NCI-H1694 (cell line): ENCODE data around the gene DCAKD.

Experiments
- DNase-seq: peaks from one replicate; lab custom pipeline; 2025; lab: John Stamatoyannopoulos, UW

DCAKD gene

GRCh38 chr17:45004388-45004787 lies 47.0 kb downstream of the DCAKD start:
- DNase-seq = no peak

DNA sequence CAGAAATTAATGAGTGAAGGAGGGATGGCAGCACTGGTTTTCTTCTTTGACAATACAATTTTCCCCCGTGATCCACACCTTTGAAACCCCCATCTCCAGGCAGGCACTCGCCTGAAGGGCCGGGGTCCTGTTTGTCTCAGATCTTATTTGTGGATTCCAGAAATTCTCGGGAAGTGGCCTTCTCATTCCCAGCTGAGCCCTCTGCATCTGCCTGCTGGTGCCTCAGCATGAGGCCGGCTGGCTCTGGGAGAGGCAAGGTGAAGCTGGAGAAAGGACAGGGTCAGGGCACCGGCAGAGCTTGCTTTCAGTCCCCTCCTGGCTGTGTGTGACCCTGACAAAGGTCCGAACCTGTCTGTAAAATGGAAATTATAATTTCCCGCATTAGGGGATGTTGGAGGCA lies 47.6 kb downstream of the DCAKD start:
- DNase-seq = no peak

- DNase-seq = no peak
Observed at GRCh38 chr17:45001310-45001709, 50.1 kb downstream of the DCAKD start.

DNA sequence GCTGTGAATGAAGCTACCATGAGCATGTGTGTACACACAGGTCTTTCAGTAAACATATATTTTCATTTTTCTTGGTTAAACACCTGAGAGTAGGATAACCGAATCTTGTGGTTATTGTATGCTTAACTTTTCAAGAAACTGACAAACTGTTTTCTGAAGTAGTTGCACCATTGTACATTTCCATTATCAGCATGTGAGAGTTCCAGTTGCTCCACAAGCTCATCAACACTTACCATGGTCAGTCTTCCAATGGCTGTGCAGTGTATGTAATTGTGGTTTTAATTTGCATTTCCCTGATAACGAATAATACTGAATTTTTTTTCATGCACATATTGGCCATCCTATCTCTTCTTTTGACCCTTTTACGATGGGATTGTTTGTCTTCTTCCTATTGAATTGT lies 52.0 kb downstream of the DCAKD start:
- no peak for DNase-seq

DNA sequence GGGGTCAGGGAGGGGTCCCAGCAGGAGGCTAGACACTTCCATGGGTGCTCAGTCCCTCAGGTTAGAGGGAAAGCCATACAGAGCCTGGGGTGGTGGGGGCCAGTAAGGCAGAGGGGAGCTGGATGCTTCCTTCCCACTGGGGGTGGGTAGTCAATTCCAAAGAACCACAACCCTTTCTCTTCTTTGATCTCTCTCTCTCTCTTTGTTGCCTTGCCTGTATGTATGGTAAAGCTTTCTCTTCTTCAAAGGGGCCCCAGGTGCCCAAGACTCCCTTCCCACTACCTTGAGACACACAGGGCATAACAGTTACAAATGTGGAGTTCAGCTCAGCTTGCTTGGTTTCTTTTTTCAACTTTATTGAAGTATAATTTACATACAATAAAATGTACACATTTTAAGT lies 52.8 kb downstream of the DCAKD start:
- DNase-seq = no peak

GRCh38 chr17:44997733-44998520 lies 53.5 kb downstream of the DCAKD start:
- peak; percentile 26 for DNase-seq

DNA sequence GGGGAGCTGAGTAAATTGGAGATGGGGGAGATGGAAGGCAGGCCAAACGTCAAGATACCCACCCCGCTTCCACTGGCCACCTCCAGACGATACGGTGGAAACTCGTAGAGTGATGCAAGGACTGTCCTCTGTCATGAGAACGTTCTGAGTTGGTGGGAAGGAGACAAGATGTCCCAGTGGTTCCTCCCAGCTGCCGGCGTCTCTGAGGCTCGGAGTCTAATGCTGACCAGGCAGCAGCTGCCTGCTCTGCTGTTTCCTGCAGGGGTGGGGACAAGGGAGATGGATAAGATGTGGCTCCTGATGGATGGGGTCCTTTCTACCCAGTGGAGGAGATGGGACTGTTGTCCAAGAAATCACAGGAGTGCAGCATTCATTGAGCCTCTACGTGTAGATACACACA lies 55.1 kb downstream of the DCAKD start:
- no peak for DNase-seq

DNA sequence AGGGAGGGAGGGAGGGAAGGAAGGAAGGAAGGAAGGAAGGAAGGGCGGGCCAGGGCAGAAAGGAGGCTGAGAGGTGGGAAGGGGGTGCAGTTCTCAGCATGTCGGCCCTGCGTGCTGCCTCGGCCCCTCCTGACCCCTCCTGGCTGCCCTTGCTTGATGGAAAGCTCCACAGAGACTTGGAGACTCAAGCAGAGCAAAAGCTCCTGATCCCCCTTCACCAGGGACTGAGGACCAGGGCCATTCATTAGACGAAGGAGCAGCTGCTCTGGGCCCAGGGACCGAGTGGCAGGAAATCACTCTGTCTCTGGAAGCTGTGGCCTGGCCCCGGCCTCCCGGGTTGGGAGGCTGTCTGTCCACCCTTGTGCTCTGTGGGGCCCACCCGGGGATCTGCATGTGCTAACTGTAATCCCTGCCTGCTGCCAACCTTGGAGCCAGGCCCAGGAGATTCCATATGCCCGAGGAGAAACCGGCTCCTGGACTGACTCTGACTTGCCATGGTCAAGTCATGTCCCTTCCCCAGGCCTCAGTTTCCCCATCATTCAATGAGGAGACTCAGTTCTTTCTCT lies 55.9 kb downstream of the DCAKD start:
- no peak for DNase-seq

DNA sequence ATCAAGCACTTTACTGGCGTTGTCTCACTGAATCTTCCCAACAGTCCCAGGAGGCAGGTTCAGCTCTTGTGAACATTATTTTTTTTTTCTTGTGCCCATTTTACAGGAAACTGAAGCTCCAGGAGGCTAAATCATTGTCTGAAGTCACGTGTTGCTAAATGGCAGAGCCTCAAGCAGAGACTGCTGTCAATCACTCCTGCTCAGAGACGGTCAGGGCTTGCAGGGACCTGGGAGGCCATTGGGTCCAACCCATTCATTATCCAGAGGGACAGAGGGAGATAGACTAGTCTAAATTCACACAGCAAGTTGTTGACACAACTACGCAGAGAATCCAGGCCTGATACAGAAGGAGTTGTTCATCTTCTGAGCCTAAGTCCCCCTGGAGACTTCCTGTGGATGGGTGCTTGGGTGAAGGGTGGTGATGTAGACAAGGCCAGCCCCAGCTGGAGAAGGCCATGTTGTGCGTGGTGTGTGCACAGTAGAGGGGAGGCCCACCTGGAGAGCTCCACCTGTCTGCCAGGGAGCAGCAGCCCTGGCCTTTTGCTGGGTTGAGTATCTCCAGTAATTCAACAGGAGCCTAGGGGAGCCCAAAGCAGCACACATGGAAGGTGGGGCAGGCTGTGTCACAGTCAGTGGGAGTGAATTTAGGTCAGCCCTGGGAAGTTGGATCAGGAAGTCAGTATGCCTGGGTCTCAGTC lies 59.0 kb downstream of the DCAKD start:
- no peak for DNase-seq

- peak; percentile 77 for DNase-seq
Observed at GRCh38 chr17:44990994-44991393, 60.4 kb downstream of the DCAKD start.

DNA sequence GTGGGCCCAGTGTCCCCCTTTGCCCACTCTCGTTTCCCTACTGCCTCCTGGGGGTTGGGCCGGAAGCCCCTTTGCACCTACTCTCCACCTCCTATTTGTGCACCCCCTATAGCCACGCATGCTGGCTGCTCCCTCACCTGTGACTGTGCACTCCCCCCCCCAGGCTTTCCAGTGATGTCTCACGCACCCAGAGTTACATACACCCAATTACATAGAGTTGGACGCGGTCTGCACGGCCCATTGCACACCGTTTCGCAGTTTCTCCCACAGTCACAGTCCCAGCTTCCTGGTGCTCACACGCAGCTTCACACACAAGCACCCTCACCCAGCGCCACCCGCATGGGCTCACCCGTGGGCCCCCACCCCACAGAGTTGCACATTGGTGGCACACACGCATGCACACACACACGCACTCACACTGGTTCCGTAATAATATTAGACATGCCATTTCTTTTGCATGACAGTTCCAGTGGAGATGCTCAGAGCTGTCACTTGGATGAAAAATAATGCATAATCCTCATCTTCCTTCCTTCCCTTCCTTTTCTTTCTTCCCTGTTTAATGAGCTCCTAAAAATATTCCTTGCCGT lies 61.8 kb downstream of the DCAKD start:
- no peak for DNase-seq

DNA sequence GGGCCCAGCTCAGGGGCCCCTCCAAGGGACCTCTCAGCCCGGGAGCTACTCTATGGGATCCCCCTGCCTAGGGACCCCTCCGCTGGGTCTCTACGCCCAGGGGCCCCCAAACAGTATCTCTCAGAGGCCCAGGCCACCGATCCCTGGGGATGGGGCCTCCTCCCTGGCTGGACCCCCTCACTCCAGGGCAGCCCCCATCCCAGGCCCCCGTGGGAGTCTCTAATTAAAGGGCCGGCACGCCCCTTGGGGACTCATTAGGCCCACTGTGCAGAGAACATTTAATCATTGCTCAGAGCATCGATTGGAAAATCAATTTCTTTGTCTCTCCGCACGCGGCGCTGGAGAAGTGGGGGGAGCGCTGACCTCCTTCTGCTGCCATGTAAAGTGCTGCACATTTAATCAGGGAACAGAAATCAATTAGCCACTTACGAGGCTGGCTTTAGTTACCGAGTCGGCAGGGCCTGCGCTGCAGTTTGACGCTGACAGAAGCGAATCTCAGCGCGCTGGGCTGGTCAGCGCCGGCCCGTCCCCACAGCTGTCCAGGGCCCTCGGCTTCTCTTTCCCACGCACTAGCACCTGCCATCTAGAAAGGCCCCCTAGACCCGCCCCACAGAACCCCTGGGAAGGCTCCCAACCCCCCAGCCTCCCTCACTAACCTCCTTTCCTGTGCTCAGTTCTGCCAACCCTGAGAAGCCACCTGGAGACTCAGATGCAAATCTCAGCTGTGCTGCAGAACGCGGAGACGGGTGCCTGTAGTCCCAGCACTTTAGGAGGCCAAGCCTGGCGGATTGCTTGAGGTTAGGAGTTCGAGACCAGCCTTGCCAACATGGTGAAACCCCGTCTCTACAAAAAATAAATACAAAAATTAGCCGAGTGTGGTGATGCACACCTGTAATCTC lies 63.1 kb downstream of the DCAKD start:
- no peak for DNase-seq

DNA sequence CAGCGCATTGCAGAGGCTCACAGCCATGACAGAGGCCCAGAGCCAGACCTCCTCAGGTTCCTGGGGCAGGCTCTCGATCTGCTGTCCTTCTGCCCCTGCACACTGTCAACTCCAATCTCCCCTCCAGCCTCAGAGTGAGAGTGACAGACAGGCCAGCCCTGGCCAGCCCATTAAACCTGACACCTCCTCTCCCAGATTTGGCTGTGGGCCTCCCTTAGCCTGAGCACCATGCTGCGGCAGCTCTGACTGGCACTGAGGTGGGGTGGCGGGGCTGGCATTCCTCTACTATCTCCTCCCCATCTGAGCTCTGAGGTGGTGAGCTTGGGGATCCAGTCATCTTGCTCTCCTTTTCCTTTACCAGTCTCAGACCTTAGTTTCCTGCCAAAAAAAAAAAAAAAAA lies 67.9 kb downstream of the DCAKD start:
- no peak for DNase-seq

DNA sequence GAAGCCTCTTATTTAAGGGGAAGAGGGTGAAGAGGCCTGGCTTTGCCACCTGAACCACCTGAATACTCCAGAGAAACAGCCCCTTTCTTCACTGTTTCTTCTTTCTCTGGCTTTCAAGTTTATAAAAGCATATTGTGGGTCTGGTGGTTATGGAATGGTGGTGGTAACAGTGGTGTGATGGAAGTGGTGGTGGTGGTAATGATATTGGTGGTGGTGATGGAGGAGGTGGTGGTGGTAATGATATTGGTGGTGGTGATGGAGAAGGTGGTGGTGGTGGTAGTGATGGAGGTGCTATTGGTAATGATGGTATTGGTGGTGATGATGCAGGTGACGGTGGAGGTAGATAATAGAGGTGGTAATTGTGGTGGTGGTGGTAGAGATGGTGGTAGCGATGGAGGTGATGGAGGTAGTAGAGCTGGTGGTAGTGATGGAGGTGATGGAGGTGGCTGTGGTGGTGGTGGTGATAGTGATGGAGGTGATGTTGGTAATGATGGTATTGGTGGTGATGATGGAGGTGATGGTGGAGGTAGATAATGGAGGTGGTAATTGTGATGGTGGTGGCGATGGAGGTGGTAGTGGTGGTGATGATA lies 69.2 kb downstream of the DCAKD start:
- no peak for DNase-seq

DNA sequence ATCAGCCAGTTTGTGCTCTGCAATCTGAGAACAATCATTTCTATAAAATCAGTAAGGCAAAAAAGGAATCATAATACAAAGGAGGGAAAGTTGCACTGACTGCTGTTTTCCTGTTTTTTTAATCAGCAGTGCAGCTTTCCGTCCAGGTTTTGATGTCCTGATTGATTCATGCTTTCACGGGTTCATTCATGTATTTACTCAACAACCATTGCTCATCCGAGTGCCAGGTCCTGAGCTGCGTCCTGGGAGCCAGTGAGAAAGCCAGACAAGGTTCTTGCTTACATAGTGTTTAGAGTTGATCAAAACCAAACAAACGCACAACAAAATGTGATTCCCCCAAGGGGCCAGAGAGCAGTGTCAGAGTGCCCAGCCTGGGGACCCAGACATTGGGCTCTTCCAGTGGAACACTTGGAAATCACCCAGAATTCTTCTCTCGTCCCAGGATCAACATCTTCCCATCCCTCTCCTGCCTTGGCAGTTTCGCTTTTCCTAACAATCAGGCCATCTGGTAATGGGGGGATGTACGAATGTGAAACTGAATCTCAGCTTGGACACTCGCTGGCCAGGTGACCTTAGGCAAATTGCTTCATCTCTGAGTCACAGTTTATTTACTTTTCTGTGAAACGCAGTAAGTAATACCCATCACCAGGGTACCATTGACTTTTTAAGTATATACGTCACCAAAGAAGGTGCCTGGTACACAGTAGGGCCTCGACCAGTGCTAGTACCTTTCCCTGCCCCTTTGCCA lies 70.0 kb downstream of the DCAKD start:
- no peak for DNase-seq

GRCh38 chr17:44979426-44979995 lies 71.9 kb downstream of the DCAKD start:
- DNase-seq = peak; percentile 62

- no peak for DNase-seq
Observed at GRCh38 chr17:44978807-44979206, 72.6 kb downstream of the DCAKD start.

- peak; percentile 71 for DNase-seq
Observed at GRCh38 chr17:44977814-44978550, 73.5 kb downstream of the DCAKD start.

GRCh38 chr17:44977065-44977464 lies 74.4 kb downstream of the DCAKD start:
- DNase-seq = no peak

DNA sequence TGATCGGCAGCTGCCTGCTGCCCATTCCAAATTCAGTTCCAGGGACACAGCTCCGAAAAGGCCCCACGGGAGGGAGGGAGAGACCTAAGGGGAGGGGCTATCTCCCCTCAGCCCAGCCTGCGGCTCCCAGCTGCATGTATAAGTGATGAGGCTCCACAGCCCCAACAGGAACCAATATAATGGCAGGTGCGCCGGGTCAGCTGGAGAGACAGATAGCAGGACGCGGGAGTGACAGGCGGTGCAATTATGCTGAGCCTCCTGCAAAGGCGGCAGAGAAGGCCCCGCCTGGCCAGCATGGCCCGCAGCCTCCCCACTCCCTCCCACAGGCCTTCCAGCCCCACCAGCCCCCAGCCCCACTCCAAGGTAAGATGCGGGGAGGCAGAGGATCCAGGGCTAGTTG lies 75.2 kb downstream of the DCAKD start:
- DNase-seq = no peak
